Spinal cord (tissue), 10 donors: Measurements from ENCODE around the gene FZD10. TPM values are rescaled to one million over a fixed set of nuclear protein-coding genes. Genes with fewer than 3 reads are reported as not detected.
A peak's percentile ranks its signal among the peaks of the same experiment; 100 is the strongest.

Experiments used
- DNase-seq, 6 donors: peaks; one replicate each; pipeline versions ENCODE4 v3.0.0 to v3.0.0-alpha.2; 2013 to 2015; ENCODE audit warnings: low spot score in 6 of 6, low read depth in 4 of 6
- H3K27ac ChIP-seq: one replicate; pipeline ENCODE4 v1.5.1; 2013; ENCODE audit warnings: low read depth, low read length, control low read depth
- H3K27me3 ChIP-seq: one replicate; pipeline ENCODE4 v1.6.1; 2013; ENCODE audit warnings: low read length; ENCODE audit not compliant: control insufficient read depth, insufficient read depth
- H3K36me3 ChIP-seq: one replicate; pipeline ENCODE4 v1.6.1; 2013; ENCODE audit warnings: low read length; ENCODE audit not compliant: control insufficient read depth, insufficient read depth
- H3K4me1 ChIP-seq: one replicate; pipeline ENCODE4 v1.6.1; 2013; ENCODE audit warnings: low read length; ENCODE audit not compliant: control insufficient read depth, insufficient read depth
- H3K4me3 ChIP-seq: one replicate; pipeline ENCODE4 v1.5.1; 2013; ENCODE audit warnings: low read depth, low read length, control low read depth
- H3K9me3 ChIP-seq: one replicate; pipeline ENCODE4 v1.6.1; 2013; ENCODE audit warnings: low read length; ENCODE audit not compliant: control insufficient read depth, insufficient read depth
- WGBS: methylation state at CpG from one replicate; pipeline ENCODE4 v1.1.5; 2013; ENCODE audit warnings: missing lambda C conversion rate; ENCODE audit not compliant: insufficient coverage; 5-methylcytosine and 5-hydroxymethylcytosine counted together
- polyA plus RNA-seq, 2 donors: library from polyadenylated mRNA; unstranded; fragments of 120-200 nt; gene quantifications; one replicate each; pipeline ENCODE4 v1.2.1, GENCODE V29; 2013; ENCODE audit not compliant: insufficient read length in 2 of 2
- total RNA-seq, 2 donors: library from RNA; depleted of rRNA in 1 of 2; stranded (reverse); fragments of 120-200 nt in 1 of 2; fragments of >200 nt in 1 of 2; gene quantifications; one replicate each; pipeline versions ENCODE4 v1.2.3 to v1.2.4, GENCODE V29; 2013 to 2014
- donor health status: healthy.

The FZD10 gene
- total and polyA plus RNA-seq, 4 donors, result 3.7 to 9.9 (median 8.6) TPM

DNA sequence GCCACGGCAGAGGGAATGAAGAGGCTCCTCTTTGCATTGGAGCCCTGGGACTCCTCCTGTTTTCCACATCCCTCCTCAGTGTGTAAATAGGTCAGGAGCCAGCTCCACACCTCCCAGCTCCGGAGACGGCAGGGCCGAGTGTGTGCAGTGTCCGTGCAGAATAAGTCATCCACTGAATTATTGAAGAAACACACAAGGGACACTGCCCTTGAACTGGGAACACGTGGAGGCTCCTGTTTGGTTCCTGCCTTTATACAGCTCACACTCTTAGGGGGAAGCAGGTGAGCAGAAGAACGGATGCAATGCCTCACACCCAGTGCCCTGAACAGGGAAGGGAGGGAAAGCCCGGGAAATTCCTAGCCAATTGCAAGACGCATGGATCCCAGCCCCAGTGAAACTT is 10.4 kb upstream of the FZD10 start:
- H3K4me3 ChIP-seq, result no peak overlapping the region
- peaks cover 7% of the 10 kb centered on the region for H3K4me1 ChIP-seq
- DNase-seq, result no peak
- H3K9me3 ChIP-seq, result no peaks in the 10 kb centered on the region
- H3K27me3 ChIP-seq, result peaks cover under 1% of the 10 kb centered on the region
- 89% methylated on average over 5 of the region's 9 CpGs for WGBS
- H3K27ac ChIP-seq, result no peak overlapping the region
- H3K36me3 ChIP-seq, result peaks cover 13% of the 10 kb centered on the region

DNA sequence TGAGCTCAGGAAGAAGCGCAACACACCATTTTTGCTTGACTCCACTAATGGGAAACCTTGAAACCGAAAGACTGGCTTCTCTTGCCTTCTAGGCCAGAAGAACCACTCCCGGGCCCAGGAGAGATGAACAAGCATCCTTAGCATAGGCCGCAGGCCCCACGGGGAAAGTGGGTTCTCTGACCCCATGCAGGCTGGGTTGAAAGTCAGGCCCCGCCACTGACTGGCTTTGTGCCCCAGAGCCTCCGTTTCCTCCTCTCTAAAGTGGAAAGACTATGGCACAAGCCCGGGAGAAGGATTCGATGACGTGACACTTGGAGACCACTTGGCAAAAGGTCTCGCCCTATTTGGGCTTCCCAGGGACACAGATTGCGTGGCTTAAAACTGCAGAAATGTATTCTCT is 9.9 kb upstream of the FZD10 start:
- H3K27ac ChIP-seq, result no peak overlapping the region
- peaks cover 13% of the 10 kb centered on the region for H3K36me3 ChIP-seq
- H3K9me3 ChIP-seq, result no peaks in the 10 kb centered on the region
- H3K27me3 ChIP-seq, result peaks cover 4% of the 10 kb centered on the region
- no peak for DNase-seq
- H3K4me1 ChIP-seq, result peaks cover 9% of the 10 kb centered on the region
- WGBS, result 93% methylated on average over 12 of the region's 12 CpGs
- no peak overlapping the region for H3K4me3 ChIP-seq

- Histone ChIP-seq H3K9me3 (no peaks in the 10 kb centered on the region), H3K27ac (no peak overlapping the region), H3K36me3 (peaks cover 13% of the 10 kb centered on the region), H3K27me3 (peaks cover 10% of the 10 kb centered on the region), H3K4me1 (peaks cover 12% of the 10 kb centered on the region), H3K4me3 (no peak overlapping the region)
- WGBS, result over 99% methylated on average over 6 of the region's 7 CpGs
- DNase-seq, result no peak
Observed at GRCh38 chr12:130153803-130154202, 8.5 kb upstream of the FZD10 start.

- no peak for DNase-seq
- Histone ChIP-seq H3K4me1 (peaks cover 12% of the 10 kb centered on the region), H3K9me3 (no peaks in the 10 kb centered on the region), H3K27me3 (peaks cover 13% of the 10 kb centered on the region), H3K4me3 (no peak overlapping the region), H3K27ac (no peak overlapping the region), H3K36me3 (peaks cover 13% of the 10 kb centered on the region)
- WGBS, result 77% methylated on average over 10 of the region's 22 CpGs
Observed at GRCh38 chr12:130154276-130155070, 7.8 kb upstream of the FZD10 start.

DNA sequence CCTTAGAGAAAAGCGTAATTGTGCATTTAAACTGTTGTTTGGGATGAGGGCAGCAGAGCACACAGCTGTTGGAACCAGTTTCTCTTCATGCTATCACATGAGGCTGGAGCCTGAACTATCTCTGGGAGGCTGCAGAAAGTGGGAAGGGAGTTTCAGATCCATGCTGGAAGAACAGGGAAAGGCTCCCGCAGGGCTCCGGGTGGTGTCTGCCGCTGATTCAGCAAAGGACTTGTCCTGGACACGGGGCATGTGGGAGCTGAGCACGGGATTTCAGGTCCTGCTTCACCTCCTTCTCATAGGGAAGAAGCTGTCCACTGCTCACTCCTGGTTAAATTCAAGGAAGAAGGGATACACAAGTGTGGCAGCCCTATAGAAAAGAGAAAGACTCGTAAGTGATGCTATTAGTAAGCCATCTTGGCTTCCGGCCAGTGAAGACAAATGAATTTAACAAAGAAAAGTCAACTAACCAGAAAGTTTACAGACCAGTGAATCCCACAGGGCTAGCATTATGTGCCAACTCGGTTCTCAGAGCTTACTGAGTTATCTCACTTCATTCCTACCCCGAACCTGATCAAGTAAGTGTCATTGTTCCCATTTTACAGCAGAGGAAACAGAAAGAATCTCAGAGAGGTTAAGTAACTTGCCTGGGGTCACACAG is 6.7 kb upstream of the FZD10 start:
- H3K27me3 ChIP-seq, result peaks cover 22% of the 10 kb centered on the region
- H3K27ac ChIP-seq, result no peak overlapping the region
- WGBS, result 62% methylated on average over 8 of the region's 10 CpGs
- no peak overlapping the region for H3K4me3 ChIP-seq
- H3K36me3 ChIP-seq, result peaks cover 13% of the 10 kb centered on the region
- DNase-seq, result no peak
- no peaks in the 10 kb centered on the region for H3K9me3 ChIP-seq
- peaks cover 15% of the 10 kb centered on the region for H3K4me1 ChIP-seq

- H3K4me1 ChIP-seq, result peaks cover 27% of the 10 kb centered on the region
- H3K36me3 ChIP-seq, result peaks cover 13% of the 10 kb centered on the region
- H3K9me3 ChIP-seq, result no peaks in the 10 kb centered on the region
- 77% methylated on average over 13 of the region's 13 CpGs for WGBS
- H3K4me3 ChIP-seq, result no peak overlapping the region
- peaks cover 34% of the 10 kb centered on the region for H3K27me3 ChIP-seq
- no peak overlapping the region for H3K27ac ChIP-seq
- DNase-seq, result no peak
Observed at GRCh38 chr12:130156652-130157275, 5.5 kb upstream of the FZD10 start.

DNA sequence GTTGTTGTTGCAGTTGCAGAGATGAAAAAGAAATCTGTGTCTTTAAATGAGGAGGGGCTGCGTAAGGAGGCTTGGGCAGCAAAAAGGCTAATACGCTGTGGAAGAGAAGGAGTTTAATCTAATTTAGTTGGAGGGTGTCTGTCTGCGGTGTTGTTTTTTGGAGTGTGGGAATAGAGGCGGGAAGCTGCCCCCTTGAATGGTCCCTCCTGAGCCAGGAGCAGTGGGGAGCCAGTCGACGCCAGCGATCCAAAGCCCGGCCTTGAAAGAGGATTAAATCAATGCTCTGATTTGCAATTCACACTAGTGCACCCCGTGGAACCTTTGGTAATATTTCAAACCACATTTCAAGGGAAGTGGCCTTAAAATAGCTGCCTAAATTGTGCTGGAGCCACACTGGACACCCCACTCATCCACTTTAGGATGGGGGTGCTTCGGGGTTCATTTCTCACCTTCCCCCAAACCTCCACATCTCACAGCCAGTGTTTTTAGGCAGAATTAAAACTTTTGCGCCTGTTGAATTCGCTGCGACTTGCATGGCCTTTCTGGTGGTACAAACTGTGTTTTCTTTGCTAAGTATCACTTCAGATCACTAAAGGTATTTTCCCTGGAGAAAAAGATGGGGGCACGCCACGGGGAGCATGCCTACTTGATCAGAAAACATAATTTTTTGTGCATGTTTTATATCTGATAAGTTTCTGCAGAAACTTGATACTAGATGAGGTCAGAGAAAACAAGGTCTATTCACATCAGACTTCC is 4.1 kb upstream of the FZD10 start:
- H3K4me1 ChIP-seq, result peaks cover 34% of the 10 kb centered on the region
- WGBS, result 13% methylated on average over 8 of the region's 15 CpGs
- H3K9me3 ChIP-seq, result no peaks in the 10 kb centered on the region
- H3K27ac ChIP-seq, result no peak overlapping the region
- no peak overlapping the region for H3K4me3 ChIP-seq
- peak in 2 of 6 donors; percentile 63 to 71 for DNase-seq
- peaks cover 40% of the 10 kb centered on the region for H3K27me3 ChIP-seq
- peaks cover 6% of the 10 kb centered on the region for H3K36me3 ChIP-seq

DNA sequence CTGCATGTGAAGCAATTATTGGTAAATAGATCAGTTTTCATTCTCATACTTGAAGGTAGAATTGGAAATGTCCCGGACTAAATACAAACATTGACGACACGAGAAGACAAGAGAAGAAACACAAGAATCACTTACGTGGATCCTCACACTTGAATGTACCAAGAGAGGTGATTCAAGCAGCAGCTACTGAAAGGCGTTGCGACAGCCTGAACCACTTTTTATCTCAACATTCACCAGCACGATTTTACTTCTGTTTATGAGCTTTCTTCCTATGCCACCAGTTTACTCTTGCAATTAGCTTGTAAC is 3.6 kb upstream of the FZD10 start:
- DNase-seq, result no peak
- Histone ChIP-seq H3K9me3 (no peaks in the 10 kb centered on the region), H3K4me1 (peaks cover 39% of the 10 kb centered on the region), H3K4me3 (no peak overlapping the region), H3K27ac (no peak overlapping the region), H3K36me3 (peaks cover 6% of the 10 kb centered on the region), H3K27me3 (peaks cover 45% of the 10 kb centered on the region)
- 79% methylated on average over 6 of the region's 7 CpGs for WGBS

- 17% methylated on average over 5 of the region's 7 CpGs for WGBS
- no peak for DNase-seq
- Histone ChIP-seq H3K27me3 (peaks cover 57% of the 10 kb centered on the region), H3K36me3 (no peaks in the 10 kb centered on the region), H3K9me3 (no peaks in the 10 kb centered on the region), H3K4me1 (peaks cover 48% of the 10 kb centered on the region), H3K27ac (peak overlapping the region; percentile 17), H3K4me3 (no peak overlapping the region)
Observed at GRCh38 chr12:130160306-130160705, 2.0 kb upstream of the FZD10 start.
